Heart left ventricle (tissue), 13 donors: Measurements from ENCODE around the gene PSTPIP1.

Experiments used
- CTCF ChIP-seq, 12 donors: fragments of 200-600 bp; sonication (generic) in 4 of 12; IDR thresholded peaks; one replicate each; pipeline versions ENCODE4 v1.5.0 to v1.8.0; 2018 to 2022; ENCODE audit warnings: antibody characterized with exemption in 12 of 12, mild to moderate bottlenecking in 5 of 12
- POLR2A ChIP-seq, 2 donors: fragments of 450-650 bp; IDR thresholded peaks; one replicate each; pipeline ENCODE4 v1.6.1; 2017; ENCODE audit warnings: antibody characterized with exemption in 2 of 2, mild to moderate bottlenecking in 2 of 2, moderate library complexity in 2 of 2
- donor health status: ischemic (EF 13 %, LVEDD 7.1; RV severe dilation, severe dysfunction).
- donor health status: DM: no; HTN: yes; CAD: no.
- donor health status: DM: no; HTN: no; CAD: no.
- donor health status: ischemic (EF 25% LVEDD 6.9; RV normal size, moderate dysfunction).
- donor health status: ischemic (EF 25% LVEDD 5.7; RV mildly dilated, moderate dysfunction).
- donor health status: ischemic (EF 35%, LVEDD 5.7; RV mildly dilated, moderate dysfunction).
- donor health status: nonischemic (EF 11% LVEDD 7.7; RV severe dilation, severe dysfunction).
- donor health status: DM: yes; HTN: yes; CAD: no.
- donor health status: PGD.
- donor health status: ischemic (EF 29% LVEDD 5.4; RV normal size, mild dysfunction).
- donor health status: nonischemic (EF 23%, LVEDD 6.1; RV moderate dilation, normal function).

GRCh38 chr15:77025941-77026411, 31.1 kb downstream of the PSTPIP1 start:
- TF ChIP-seq CTCF (IDR thresholded peaks at IDR 0.05) (no peak), POLR2A (IDR thresholded peaks at IDR 0.05) (no peak)
